ENCODE data around the gene LANCL2.

Gene LANCL2

DNA sequence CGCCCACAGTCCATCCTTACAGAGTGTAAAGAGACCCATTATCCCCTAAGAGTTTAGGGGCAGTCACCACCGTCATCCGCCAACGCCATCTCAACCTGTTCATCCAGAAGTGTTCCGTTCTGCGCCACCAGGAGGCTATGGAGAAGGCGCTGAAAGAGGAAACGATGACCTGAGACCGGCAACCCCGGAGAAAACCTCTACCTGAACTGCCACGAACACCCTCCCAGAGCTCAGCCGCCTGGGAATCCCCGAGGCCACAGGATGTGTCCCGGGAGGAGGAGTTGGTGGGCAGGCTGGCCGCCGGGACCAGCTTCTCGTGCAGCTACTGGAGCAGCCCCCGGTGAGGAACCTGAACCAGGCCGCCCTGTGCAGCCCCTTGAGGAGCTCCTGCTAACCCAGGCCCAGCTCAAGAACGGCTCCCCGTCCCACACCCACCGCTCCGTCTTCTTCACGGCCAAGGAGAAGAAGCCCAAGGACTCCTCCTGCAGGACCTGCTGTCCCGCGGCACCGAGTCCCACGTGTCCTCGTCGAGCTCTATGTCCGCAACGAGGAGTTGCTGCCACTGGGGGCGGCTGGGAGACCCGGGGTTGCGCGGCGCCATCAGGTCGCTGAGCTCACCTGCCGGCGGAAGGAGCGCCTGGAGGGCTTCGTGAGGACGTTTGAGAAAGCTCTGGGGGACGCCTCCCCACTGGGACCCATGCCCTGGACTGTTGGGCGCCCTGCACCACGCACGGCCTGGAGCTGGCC is 21.1 kb upstream of the LANCL2 start:
- TF ChIP-seq, protein P1, sequence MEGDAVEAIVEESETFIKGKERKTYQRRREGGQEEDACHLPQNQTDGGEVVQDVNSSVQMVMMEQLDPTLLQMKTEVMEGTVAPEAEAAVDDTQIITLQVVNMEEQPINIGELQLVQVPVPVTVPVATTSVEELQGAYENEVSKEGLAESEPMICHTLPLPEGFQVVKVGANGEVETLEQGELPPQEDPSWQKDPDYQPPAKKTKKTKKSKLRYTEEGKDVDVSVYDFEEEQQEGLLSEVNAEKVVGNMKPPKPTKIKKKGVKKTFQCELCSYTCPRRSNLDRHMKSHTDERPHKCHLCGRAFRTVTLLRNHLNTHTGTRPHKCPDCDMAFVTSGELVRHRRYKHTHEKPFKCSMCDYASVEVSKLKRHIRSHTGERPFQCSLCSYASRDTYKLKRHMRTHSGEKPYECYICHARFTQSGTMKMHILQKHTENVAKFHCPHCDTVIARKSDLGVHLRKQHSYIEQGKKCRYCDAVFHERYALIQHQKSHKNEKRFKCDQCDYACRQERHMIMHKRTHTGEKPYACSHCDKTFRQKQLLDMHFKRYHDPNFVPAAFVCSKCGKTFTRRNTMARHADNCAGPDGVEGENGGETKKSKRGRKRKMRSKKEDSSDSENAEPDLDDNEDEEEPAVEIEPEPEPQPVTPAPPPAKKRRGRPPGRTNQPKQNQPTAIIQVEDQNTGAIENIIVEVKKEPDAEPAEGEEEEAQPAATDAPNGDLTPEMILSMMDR (IDR thresholded peaks at IDR 0.05) = no peak
- Histone ChIP-seq H3K27ac (no peak overlapping the region), H3K27me3 (peaks cover 0 to 17% of the 10 kb centered on the region in 2 donors), H3K4me3 (no peak overlapping the region), H3K36me3 (no peaks in the 10 kb centered on the region), H3K4me1 (no peaks in the 10 kb centered on the region), H3K9me3 (no peaks in the 10 kb centered on the region)
- DNase-seq = no peak
- intact Hi-C loops (cut with DNase I; ENCODE audit: low total_unique reads) = no loop called here

GRCh38 chr7:55344840-55345239 is 20.3 kb upstream of the LANCL2 start:
- intact Hi-C loops (cut with DNase I; ENCODE audit: low total_unique reads) = no loop called here
- TF ChIP-seq, protein P1 (IDR thresholded peaks at IDR 0.05) = no peak
- Histone ChIP-seq H3K27ac (no peak overlapping the region), H3K9me3 (no peaks in the 10 kb centered on the region), H3K4me3 (no peak overlapping the region), H3K36me3 (no peaks in the 10 kb centered on the region), H3K4me1 (no peaks in the 10 kb centered on the region), H3K27me3 (peaks cover 0 to 17% of the 10 kb centered on the region in 2 donors)
- no peak for DNase-seq

DNA sequence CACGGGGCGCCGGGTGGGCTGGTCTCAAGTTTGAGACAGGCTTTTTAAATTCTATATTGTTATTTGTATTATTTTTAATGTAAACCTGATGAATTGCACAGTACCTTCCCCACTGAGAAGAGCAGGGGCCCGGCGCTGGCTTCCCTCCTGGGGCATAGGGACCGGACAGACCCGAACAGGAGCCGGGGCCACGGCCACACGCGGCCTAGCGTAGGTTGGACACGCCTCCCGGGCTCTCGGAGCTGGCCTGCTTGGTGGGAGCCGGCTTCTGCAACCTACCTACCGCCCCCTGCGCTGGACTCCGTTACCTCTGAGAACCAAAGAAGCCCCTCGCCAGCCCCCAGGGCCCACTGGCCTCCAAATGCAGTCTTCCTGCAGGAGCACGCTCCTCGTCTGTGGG is 19.8 kb upstream of the LANCL2 start:
- no peak overlapping the region for H3K4me3 ChIP-seq
- H3K27ac ChIP-seq = no peak overlapping the region
- intact Hi-C loops (cut with DNase I; ENCODE audit: low total_unique reads) = no loop called here
- TF ChIP-seq, protein P1 (IDR thresholded peaks at IDR 0.05) = no peak
- H3K36me3 ChIP-seq = no peaks in the 10 kb centered on the region
- H3K27me3 ChIP-seq = peaks cover 0 to 17% of the 10 kb centered on the region in 2 donors
- no peak for DNase-seq
- H3K9me3 ChIP-seq = no peaks in the 10 kb centered on the region
- H3K4me1 ChIP-seq = no peaks in the 10 kb centered on the region

DNA sequence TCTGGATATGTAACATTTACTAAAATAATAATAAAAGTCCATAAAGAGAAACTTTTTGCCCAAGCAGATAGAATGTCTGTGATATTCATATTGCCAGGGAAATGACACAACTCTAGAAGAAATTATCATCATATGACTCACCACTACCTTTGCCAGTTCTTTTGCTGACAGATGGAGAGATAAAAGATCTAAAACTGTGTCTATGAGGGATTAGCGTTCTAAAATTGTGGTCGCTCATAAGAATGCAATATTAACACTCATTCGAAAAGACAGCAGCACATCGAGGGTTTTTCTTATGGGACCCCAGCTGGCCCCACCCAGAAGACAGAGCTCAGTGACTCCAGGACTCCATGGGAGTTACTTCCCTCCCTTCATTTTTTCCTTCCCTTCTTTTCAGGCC is 16.6 kb upstream of the LANCL2 start:
- H3K36me3 ChIP-seq = no peaks in the 10 kb centered on the region
- H3K27me3 ChIP-seq = peaks cover 0 to 20% of the 10 kb centered on the region in 2 donors

GRCh38 chr7:55349121-55349520 is 16.0 kb upstream of the LANCL2 start:
- Histone ChIP-seq H3K27ac (no peak overlapping the region), H3K4me3 (no peak overlapping the region), H3K27me3 (peaks cover 0 to 15% of the 10 kb centered on the region in 2 donors), H3K36me3 (no peaks in the 10 kb centered on the region), H3K4me1 (no peaks in the 10 kb centered on the region), H3K9me3 (no peaks in the 10 kb centered on the region)
- TF ChIP-seq, protein P1 (IDR thresholded peaks at IDR 0.05) = no peak
- no peak for DNase-seq
- intact Hi-C loops (cut with DNase I; ENCODE audit: low total_unique reads) = no loop called here

More for the DNA sequence above, 16.6 kb upstream of the LANCL2 start:
- DNase-seq = no peak
- Histone ChIP-seq H3K4me1 (no peaks in the 10 kb centered on the region), H3K27ac (no peak overlapping the region), H3K9me3 (no peaks in the 10 kb centered on the region), H3K4me3 (no peak overlapping the region)
- intact Hi-C loops (cut with DNase I; ENCODE audit: low total_unique reads) = no loop called here
- TF ChIP-seq, protein P1 (IDR thresholded peaks at IDR 0.05) = no peak
